BE2C (cell line): ENCODE measurements around the gene ZDHHC14.

Experiments used
- DNase-seq: peaks from one replicate; pipeline ENCODE4 v3.0.0-alpha.2; 2020
- H3K27me3 ChIP-seq: fragments of 250-450 bp; sonication (Bioruptor Pico); 2 replicates; pipeline ENCODE4 v1.5.1; 2020; ENCODE audit warnings: mild to moderate bottlenecking
- H3K36me3 ChIP-seq: fragments of 250-450 bp; sonication (Bioruptor Pico); 2 replicates; pipeline ENCODE4 v1.5.1; 2020; ENCODE audit warnings: mild to moderate bottlenecking
- H3K4me1 ChIP-seq: fragments of 250-450 bp; sonication (Bioruptor Pico); 2 replicates; pipeline ENCODE4 v1.5.1; 2020
- H3K4me3 ChIP-seq: 2 replicates; pipeline ENCODE4 v1.5.1; 2011; ENCODE audit warnings: low read depth, low read length
- H3K9me3 ChIP-seq: fragments of 250-450 bp; sonication (Bioruptor Pico); 2 replicates; pipeline ENCODE4 v1.5.1; 2020
- TF ChIP-seq, protein P1 (sequence below): IDR thresholded peaks from 2 replicates; pipeline ENCODE4 v1.5.1; 2012; ENCODE audit warnings: mild to moderate bottlenecking, low read depth, low read length

The ZDHHC14 gene

DNA sequence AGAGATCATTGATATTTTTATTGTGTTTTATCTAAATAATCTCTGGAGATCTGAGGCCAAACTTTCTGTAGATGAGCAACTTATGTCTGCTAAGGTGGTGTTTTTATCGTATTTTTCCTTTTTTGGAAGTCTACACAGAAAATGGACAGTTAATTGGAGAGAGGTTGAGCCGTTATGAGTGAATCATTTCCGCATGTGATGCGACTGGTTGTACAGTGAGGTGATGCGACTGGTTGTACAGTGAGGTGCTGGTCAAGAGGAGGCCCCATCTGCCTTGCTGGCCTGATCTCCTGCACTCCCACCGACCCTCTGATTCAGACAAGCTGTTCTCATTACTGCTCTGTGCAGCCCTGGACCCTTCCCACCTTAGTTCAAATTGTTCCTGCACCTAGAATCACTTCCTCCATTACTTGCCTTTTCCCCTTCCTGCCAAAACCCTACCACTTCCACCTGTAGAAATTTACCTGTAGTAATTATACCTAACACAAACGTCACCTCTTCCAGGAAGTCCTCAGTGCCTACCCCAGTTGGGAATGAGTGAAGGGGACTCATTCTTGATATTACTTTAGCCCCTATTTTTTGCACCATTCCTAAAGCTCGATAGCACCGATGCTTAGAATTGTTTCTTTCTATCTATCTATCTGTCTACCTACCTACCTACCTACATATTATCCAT lies 100.3 kb downstream of the ZDHHC14 start:
- Histone ChIP-seq H3K4me3 (no peak overlapping the region), H3K27me3 (no peaks in the 10 kb centered on the region), H3K36me3 (no peaks in the 10 kb centered on the region), H3K4me1 (no peaks in the 10 kb centered on the region), H3K9me3 (no peaks in the 10 kb centered on the region)
- TF ChIP-seq, protein P1, sequence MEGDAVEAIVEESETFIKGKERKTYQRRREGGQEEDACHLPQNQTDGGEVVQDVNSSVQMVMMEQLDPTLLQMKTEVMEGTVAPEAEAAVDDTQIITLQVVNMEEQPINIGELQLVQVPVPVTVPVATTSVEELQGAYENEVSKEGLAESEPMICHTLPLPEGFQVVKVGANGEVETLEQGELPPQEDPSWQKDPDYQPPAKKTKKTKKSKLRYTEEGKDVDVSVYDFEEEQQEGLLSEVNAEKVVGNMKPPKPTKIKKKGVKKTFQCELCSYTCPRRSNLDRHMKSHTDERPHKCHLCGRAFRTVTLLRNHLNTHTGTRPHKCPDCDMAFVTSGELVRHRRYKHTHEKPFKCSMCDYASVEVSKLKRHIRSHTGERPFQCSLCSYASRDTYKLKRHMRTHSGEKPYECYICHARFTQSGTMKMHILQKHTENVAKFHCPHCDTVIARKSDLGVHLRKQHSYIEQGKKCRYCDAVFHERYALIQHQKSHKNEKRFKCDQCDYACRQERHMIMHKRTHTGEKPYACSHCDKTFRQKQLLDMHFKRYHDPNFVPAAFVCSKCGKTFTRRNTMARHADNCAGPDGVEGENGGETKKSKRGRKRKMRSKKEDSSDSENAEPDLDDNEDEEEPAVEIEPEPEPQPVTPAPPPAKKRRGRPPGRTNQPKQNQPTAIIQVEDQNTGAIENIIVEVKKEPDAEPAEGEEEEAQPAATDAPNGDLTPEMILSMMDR = no peak
- no peak for DNase-seq

DNA sequence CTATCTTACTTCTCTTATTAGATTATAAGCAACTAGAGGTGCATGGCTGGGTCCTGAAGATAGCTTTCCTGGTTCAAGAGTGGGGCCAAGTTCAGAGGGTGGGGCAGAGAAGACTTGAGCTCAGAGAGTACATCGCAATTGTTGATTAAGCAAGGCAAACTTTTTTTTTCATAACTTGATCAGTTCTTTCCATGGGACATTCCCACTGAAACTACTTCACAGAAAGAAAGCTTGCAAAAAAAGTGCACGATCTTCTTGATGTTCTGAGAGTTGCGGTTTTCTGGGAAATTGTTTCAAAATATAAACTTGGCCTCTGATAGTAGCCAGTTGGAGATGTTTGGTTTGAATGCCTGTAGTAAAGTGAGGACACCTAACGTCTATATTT lies 100.9 kb downstream of the ZDHHC14 start:
- H3K9me3 ChIP-seq = no peaks in the 10 kb centered on the region
- DNase-seq = no peak
- H3K27me3 ChIP-seq = no peaks in the 10 kb centered on the region
- H3K4me3 ChIP-seq = no peak overlapping the region
- H3K4me1 ChIP-seq = no peaks in the 10 kb centered on the region
- TF ChIP-seq, protein P1 = no peak
- H3K36me3 ChIP-seq = no peaks in the 10 kb centered on the region

DNA sequence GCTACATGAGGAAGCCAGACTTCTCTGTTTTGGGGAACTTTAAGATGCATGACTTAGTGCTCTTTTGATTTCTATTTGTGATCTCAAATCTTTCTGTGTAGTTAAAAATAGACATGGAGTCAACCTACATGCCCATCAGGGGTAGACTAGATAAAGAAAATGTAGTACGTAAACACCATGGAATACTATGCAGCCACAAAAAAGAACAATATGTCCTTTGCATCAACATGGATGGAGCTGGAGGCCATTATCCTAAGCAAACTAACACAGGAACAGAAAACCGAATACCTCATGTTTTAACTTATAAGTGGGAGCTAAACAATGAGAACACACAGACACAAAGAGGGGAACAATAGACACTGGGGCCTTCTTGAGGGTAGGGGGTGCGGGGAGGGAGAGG lies 102.8 kb downstream of the ZDHHC14 start:
- Histone ChIP-seq H3K36me3 (no peaks in the 10 kb centered on the region), H3K27me3 (no peaks in the 10 kb centered on the region), H3K4me3 (no peak overlapping the region), H3K4me1 (peaks cover 8% of the 10 kb centered on the region), H3K9me3 (no peaks in the 10 kb centered on the region)
- TF ChIP-seq, protein P1 = no peak
- DNase-seq = no peak

DNA sequence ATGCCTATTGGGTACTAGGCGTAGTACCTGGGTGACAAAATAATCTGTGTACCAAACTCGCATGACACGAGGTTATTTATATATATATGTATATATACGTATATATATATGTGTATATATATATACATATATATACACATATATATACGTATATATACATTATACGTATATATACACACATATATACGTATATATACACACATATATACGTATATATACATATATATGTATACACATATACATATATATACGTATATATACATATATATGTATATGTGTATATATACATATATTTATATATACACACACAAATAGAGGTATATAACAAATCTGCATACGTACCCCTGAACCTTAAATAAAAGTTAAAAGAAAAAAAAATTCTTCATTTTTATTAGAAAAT lies 103.2 kb downstream of the ZDHHC14 start:
- no peak overlapping the region for H3K4me3 ChIP-seq
- H3K27me3 ChIP-seq = no peaks in the 10 kb centered on the region
- no peaks in the 10 kb centered on the region for H3K9me3 ChIP-seq
- peaks cover 11% of the 10 kb centered on the region for H3K4me1 ChIP-seq
- TF ChIP-seq, protein P1 = no peak
- H3K36me3 ChIP-seq = no peaks in the 10 kb centered on the region
- DNase-seq = no peak

DNA sequence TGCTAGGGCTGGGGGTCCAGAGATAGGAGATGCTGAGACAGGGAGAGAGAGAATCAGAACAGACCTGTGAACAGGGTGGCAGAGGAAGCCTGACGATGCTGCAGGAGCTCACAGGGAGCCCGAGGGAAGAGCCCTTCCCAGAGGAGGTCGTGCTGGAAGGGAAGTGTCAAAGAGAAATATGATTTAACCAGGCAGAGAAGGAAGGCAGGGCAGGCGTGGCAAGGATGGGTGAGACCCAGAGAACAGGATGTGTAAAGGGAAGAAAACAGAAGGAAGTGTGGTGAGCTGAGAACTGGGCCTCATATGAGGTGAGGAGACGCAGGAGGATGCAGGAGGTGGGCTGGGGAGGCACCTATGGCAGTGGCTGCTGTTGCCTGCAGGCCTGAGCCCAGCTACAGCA lies 105.6 kb downstream of the ZDHHC14 start:
- no peaks in the 10 kb centered on the region for H3K27me3 ChIP-seq
- H3K4me3 ChIP-seq = no peak overlapping the region
- no peaks in the 10 kb centered on the region for H3K9me3 ChIP-seq
- TF ChIP-seq, protein P1 = no peak
- DNase-seq = no peak
- H3K4me1 ChIP-seq = peaks cover 17% of the 10 kb centered on the region
- H3K36me3 ChIP-seq = no peaks in the 10 kb centered on the region

DNA sequence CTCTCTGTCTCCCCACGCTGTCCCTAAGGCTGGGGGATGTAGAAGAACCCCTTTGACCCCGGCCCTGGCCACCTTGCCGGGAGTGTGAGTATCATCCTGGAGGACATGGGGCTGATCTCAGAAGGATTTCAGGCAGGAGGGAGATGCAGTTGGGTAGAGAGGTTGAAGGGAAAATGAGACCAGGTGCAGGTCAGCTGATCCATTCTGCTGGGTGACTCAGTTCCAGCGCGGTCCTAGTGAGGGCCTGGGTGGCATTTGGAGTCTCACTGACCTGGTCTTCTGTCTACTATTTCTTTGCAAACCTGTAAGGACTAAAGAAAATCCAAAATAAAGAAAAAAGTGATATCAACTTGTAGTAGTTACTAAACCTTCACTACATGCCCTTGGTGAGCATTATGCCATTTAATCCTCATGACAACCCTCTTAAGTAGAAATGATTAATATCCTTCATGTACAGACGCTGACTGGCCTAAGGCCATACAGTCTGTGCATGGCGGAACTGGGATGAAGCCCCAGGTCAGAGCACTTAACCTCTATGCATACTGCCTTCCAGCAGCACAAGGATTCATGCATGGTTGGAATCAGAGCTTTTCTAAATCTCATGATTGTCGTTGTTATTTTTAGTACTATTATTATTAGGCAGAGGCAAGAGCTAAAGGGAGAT lies 106.3 kb downstream of the ZDHHC14 start:
- Histone ChIP-seq H3K36me3 (no peaks in the 10 kb centered on the region), H3K4me3 (no peak overlapping the region)
- DNase-seq = no peak

More for the DNA sequence above, 106.3 kb downstream of the ZDHHC14 start:
- Histone ChIP-seq H3K9me3 (no peaks in the 10 kb centered on the region), H3K4me1 (peaks cover 17% of the 10 kb centered on the region), H3K27me3 (no peaks in the 10 kb centered on the region)
- TF ChIP-seq, protein P1 = no peak
